ENCODE measurements around the gene MAD1L1.

- TF ChIP-seq CTCF (conservative IDR thresholded peaks at IDR 0.05; ENCODE audit: low read depth, low read length) (no peak), SMC3 (IDR thresholded peaks at IDR 0.05; ENCODE audit: low read depth, low read length) (no peak), BHLHE40 (IDR thresholded peaks at IDR 0.05; ENCODE audit: low read depth, low read length) (no peak), POLR2A (IDR thresholded peaks at IDR 0.05; ENCODE audit: low read depth, low read length) (no peak), MXI1 (IDR thresholded peaks at IDR 0.05; ENCODE audit: borderline replicate concordance, low read depth, low read length) (no peak), FOS (IDR thresholded peaks at IDR 0.05; ENCODE audit: low read depth, low read length) (no peak), RAD21 (IDR thresholded peaks at IDR 0.05; ENCODE audit: low read length) (no peak), NFE2L2 (IDR thresholded peaks at IDR 0.05; ENCODE audit: low read depth, low read length) (no peak), MAFK (IDR thresholded peaks at IDR 0.05; ENCODE audit: low read depth, low read length) (no peak)
Measured at GRCh38 chr7:2224491-2224928, 8.2 kb downstream of the MAD1L1 start.
